ENCODE measurements around the gene RPL19. TPM values are rescaled to one million over a fixed set of nuclear protein-coding genes. Genes with fewer than 3 reads are reported as not detected.

RPL19 gene
- total and polyA plus RNA-seq, 2 donors (not counting 3 experiments of a cell fraction or from before 2014, with no cell fraction given), result 1,802 to 1,958 TPM

GRCh38 chr17:39164675-39165143 is 35.4 kb upstream of the RPL19 start:
- Histone ChIP-seq H3K27me3 (ENCODE audit: control insufficient read depth in 2 of 2, insufficient read depth in 2 of 2, low read length in 2 of 2) (peaks cover 27 to 31% of the 10 kb centered on the region in 2 experiments), H3K9me3 (replicated peaks; ENCODE audit: control insufficient read depth, insufficient read depth, low read length) (no peaks in the 10 kb centered on the region), H3K4me1 (ENCODE audit: control insufficient read depth, extremely low read depth, insufficient read depth, low read length) (peaks cover 5% of the 10 kb centered on the region), H3K9me1 (replicated peaks; ENCODE audit: control insufficient read depth, extremely low read depth, insufficient read depth, low read length) (no peaks in the 10 kb centered on the region), H4K20me1 (replicated peaks; ENCODE audit: control insufficient read depth, extremely low read depth, insufficient read depth, low read length) (no peaks in the 10 kb centered on the region), H3K27ac (ENCODE audit: insufficient read depth, low read depth, low read length) (no peak overlapping the region), H3K9ac (replicated peaks; ENCODE audit: extremely low read depth, insufficient read depth, low read length) (peak overlapping the region; percentile 11), H2AFZ (ENCODE audit: low read depth, low read length) (peak overlapping the region; percentile 96), H3K79me2 (ENCODE audit: control insufficient read depth, insufficient read depth, low read length) (no peaks in the 10 kb centered on the region), H3K4me3 (replicated peaks in 1 of 3; ENCODE audit: insufficient read depth in 1 of 3, low read depth in 1 of 3, low read length in 3 of 3) (peak overlapping the region; percentile 2 to 54 (median 36)), H3K36me3 (ENCODE audit: control insufficient read depth in 2 of 2, extremely low read depth in 1 of 2, insufficient read depth in 2 of 2, low read length in 2 of 2) (no peaks in the 10 kb centered on the region), H3K4me2 (ENCODE audit: insufficient read depth, low read length) (peak overlapping the region; percentile 74)
- intact Hi-C loops (cut with micrococcal nuclease), result loop anchor here (1.0 to 2.0 kb wide), 2 partner anchors 10 to 68 kb away; no protein-coding TSS in a partner anchor
- TF ChIP-seq, protein P1, sequence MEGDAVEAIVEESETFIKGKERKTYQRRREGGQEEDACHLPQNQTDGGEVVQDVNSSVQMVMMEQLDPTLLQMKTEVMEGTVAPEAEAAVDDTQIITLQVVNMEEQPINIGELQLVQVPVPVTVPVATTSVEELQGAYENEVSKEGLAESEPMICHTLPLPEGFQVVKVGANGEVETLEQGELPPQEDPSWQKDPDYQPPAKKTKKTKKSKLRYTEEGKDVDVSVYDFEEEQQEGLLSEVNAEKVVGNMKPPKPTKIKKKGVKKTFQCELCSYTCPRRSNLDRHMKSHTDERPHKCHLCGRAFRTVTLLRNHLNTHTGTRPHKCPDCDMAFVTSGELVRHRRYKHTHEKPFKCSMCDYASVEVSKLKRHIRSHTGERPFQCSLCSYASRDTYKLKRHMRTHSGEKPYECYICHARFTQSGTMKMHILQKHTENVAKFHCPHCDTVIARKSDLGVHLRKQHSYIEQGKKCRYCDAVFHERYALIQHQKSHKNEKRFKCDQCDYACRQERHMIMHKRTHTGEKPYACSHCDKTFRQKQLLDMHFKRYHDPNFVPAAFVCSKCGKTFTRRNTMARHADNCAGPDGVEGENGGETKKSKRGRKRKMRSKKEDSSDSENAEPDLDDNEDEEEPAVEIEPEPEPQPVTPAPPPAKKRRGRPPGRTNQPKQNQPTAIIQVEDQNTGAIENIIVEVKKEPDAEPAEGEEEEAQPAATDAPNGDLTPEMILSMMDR (IDR thresholded peaks at IDR 0.05; ENCODE audit: extremely low read depth in 1 of 2, insufficient read depth in 1 of 2, low read depth in 1 of 2, low read length in 2 of 2), result peak; percentile 70 to 89
- no peak for TF ChIP-seq POLR2AphosphoS5 (IDR thresholded peaks at IDR 0.05; ENCODE audit: insufficient read depth, low read depth, low read length)
- DNase-seq (ENCODE audit: low read depth, low spot score) (peak; percentile 86), FAIRE-seq (peak; percentile 96)
- no TSS peak for BruUV-seq (replicated peaks)
- ChIA-PET POLR2A (interaction anchor here (0.5 to 1.0 kb wide), 2 partner anchors 42 to 321 kb away, joined by 3 to 4 read pairs; no protein-coding TSS in a partner anchor), CTCF (interaction anchor here (0.6 to 6.0 kb wide), 31 partner anchors 9 to 402 kb away, joined by 3 to 121 read pairs (median 5); partner anchors contain the start of genes CDK12, PLXDC1, RPL19 and STAC2)
- dilution Hi-C loops (cut with MboI; ENCODE audit: extremely low pct_ligation_motif_present, low sequenced_read_pairs), result no loop called here

DNA sequence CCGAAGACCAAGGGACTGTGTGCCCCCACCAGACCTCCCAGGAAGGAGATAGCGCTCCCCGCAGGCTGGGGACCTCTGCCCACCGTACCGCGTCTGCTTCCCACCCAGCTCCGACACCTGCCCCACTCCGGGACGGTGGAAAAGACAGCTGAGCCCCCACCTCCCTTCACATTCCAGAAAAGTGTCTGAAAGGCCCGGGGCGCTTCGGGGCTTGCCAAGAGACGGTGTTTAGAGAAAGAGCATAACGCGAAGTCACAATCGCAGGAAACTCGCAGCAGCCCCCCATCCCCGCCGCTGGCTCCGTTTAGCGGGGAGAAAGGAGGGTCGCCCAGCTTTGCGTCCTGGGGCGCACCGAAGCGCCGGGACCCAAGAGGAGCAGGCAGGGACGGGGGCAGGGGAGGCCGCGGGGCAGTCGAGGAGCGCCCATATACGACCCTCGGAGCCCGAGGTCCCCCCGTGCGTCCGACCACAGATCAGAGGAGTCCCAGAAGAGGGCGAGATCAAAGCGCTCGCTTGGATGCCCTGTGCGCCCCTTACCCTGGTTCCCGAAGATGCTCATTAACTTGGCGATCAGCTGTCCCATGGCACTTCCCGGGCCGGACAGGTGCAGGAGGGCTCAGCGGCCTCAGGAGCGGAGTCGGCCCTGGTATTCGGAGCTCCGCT is 34.8 kb upstream of the RPL19 start:
- no peaks in the 10 kb centered on the region for H3K9me1 ChIP-seq (replicated peaks; ENCODE audit: control insufficient read depth, extremely low read depth, insufficient read depth, low read length)
- peaks cover 27 to 31% of the 10 kb centered on the region in 2 experiments for H3K27me3 ChIP-seq (ENCODE audit: control insufficient read depth in 2 of 2, insufficient read depth in 2 of 2, low read length in 2 of 2)
- TF ChIP-seq JUN (IDR thresholded peaks at IDR 0.05; ENCODE audit: borderline replicate concordance, insufficient read depth, insufficient read length, low read depth) (no peak), EZH2 (IDR thresholded peaks at IDR 0.05; ENCODE audit: borderline replicate concordance, low read depth, low read length, severe bottlenecking) (peak; percentile 56)
- H3K4me1 ChIP-seq (ENCODE audit: control insufficient read depth, extremely low read depth, insufficient read depth, low read length), result peaks cover 5% of the 10 kb centered on the region
- BruUV-seq (replicated peaks), result no TSS peak
- FAIRE-seq (no peak), DNase-seq (ENCODE audit: low read depth, low spot score) (no peak)
- POLR2A ChIA-PET, result interaction anchor here (0.5 to 1.0 kb wide), 2 partner anchors 41 to 322 kb away, joined by 3 to 4 read pairs; no protein-coding TSS in a partner anchor
- peak overlapping the region; percentile 0 for H3K9ac ChIP-seq (replicated peaks; ENCODE audit: extremely low read depth, insufficient read depth, low read length)
- H3K4me2 ChIP-seq (ENCODE audit: insufficient read depth, low read length), result peak overlapping the region; percentile 74
- intact Hi-C loops (cut with micrococcal nuclease), result loop anchor here (2.0 kb wide), 1 partner anchor 67 kb away; no protein-coding TSS in a partner anchor
- no peaks in the 10 kb centered on the region for H3K36me3 ChIP-seq (ENCODE audit: control insufficient read depth in 2 of 2, extremely low read depth in 1 of 2, insufficient read depth in 2 of 2, low read length in 2 of 2)
- no peak overlapping the region for H3K27ac ChIP-seq (ENCODE audit: insufficient read depth, low read depth, low read length)
- peak overlapping the region; percentile 96 for H2AFZ ChIP-seq (ENCODE audit: low read depth, low read length)
- H3K9me3 ChIP-seq (replicated peaks; ENCODE audit: control insufficient read depth, insufficient read depth, low read length), result no peaks in the 10 kb centered on the region
- CTCF ChIA-PET, result interaction anchor here (0.5 to 6.0 kb wide), 32 partner anchors 9 to 403 kb away, joined by 3 to 121 read pairs (median 4); partner anchors contain the start of genes CDK12, PLXDC1, RPL19 and STAC2
- peak overlapping the region; percentile 2 to 54 (median 36) for H3K4me3 ChIP-seq (replicated peaks in 1 of 3; ENCODE audit: insufficient read depth in 1 of 3, low read depth in 1 of 3, low read length in 3 of 3)
- dilution Hi-C loops (cut with MboI; ENCODE audit: extremely low pct_ligation_motif_present, low sequenced_read_pairs), result no loop called here
- H3K79me2 ChIP-seq (ENCODE audit: control insufficient read depth, insufficient read depth, low read length), result no peaks in the 10 kb centered on the region
- H4K20me1 ChIP-seq (replicated peaks; ENCODE audit: control insufficient read depth, extremely low read depth, insufficient read depth, low read length), result no peaks in the 10 kb centered on the region
